ENCODE results near the gene SLC4A2.

DNA sequence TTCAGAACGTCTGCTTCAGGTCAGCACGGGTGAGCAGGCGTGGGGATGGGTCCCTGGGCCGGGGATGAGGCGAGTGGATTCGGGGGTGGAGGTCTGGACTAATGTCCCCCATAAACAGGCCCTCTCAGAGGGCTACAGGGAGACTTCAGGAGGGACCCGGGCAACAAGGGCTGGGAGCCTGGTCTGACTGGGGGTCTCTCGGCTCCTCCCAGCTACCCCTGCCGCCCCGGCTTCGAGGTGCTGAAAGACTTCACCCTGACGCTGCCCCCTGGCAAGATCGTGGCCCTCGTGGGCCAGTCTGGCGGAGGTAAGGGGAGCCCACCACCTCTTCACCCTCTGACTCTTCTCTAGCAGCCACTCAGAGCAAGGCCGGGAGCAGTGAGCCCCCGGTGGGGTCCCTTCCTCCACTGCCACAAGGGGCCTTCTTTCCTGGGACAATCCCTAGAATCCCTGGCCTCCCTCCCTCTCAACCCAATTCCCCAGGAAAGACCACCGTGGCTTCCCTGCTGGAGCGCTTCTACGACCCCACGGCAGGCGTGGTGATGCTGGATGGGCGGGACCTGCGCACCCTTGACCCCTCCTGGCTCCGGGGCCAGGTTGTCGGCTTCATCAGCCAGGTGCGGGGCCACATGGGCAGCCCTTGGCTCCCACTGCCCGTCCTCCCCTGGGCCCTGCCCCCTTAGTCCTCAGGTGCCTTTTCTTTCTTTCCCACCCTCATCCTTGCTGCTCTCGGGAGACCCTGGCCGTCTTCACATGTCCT is 18.6 kb upstream of the SLC4A2 start:
- TF ChIP-seq, protein P1, sequence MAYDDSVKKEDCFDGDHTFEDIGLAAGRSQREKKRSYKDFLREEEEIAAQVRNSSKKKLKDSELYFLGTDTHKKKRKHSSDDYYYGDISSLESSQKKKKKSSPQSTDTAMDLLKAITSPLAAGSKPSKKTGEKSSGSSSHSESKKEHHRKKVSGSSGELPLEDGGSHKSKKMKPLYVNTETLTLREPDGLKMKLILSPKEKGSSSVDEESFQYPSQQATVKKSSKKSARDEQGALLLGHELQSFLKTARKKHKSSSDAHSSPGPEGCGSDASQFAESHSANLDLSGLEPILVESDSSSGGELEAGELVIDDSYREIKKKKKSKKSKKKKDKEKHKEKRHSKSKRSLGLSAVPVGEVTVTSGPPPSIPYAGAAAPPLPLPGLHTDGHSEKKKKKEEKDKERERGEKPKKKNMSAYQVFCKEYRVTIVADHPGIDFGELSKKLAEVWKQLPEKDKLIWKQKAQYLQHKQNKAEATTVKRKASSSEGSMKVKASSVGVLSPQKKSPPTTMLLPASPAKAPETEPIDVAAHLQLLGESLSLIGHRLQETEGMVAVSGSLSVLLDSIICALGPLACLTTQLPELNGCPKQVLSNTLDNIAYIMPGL (CRISPR knock-in tag; IDR thresholded peaks at IDR 0.05; ENCODE audit: borderline replicate concordance): no peak
- TF ChIP-seq, protein P2, sequence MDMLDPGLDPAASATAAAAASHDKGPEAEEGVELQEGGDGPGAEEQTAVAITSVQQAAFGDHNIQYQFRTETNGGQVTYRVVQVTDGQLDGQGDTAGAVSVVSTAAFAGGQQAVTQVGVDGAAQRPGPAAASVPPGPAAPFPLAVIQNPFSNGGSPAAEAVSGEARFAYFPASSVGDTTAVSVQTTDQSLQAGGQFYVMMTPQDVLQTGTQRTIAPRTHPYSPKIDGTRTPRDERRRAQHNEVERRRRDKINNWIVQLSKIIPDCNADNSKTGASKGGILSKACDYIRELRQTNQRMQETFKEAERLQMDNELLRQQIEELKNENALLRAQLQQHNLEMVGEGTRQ (IDR thresholded peaks at IDR 0.05): no peak
- TF ChIP-seq, protein P3, sequence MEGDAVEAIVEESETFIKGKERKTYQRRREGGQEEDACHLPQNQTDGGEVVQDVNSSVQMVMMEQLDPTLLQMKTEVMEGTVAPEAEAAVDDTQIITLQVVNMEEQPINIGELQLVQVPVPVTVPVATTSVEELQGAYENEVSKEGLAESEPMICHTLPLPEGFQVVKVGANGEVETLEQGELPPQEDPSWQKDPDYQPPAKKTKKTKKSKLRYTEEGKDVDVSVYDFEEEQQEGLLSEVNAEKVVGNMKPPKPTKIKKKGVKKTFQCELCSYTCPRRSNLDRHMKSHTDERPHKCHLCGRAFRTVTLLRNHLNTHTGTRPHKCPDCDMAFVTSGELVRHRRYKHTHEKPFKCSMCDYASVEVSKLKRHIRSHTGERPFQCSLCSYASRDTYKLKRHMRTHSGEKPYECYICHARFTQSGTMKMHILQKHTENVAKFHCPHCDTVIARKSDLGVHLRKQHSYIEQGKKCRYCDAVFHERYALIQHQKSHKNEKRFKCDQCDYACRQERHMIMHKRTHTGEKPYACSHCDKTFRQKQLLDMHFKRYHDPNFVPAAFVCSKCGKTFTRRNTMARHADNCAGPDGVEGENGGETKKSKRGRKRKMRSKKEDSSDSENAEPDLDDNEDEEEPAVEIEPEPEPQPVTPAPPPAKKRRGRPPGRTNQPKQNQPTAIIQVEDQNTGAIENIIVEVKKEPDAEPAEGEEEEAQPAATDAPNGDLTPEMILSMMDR (IDR thresholded peaks at IDR 0.05): no peak
- TF ChIP-seq CBX2 (IDR thresholded peaks at IDR 0.05; ENCODE audit: borderline replicate concordance, low read depth) (no peak), POLR2A (IDR thresholded peaks at IDR 0.05; ENCODE audit: low read length) (no peak), KDM1A (IDR thresholded peaks at IDR 0.05; ENCODE audit: low read depth) (no peak), RAD21 (conservative IDR thresholded peaks at IDR 0.05 in 1 of 2, IDR thresholded peaks at IDR 0.05 in 1 of 2) (no peak), HDAC2 (IDR thresholded peaks at IDR 0.05) (no peak), CHD2 (IDR thresholded peaks at IDR 0.05; ENCODE audit: low read length, partially characterized antibody) (no peak), RCOR1 (IDR thresholded peaks at IDR 0.05; ENCODE audit: low read depth, low read length) (no peak)
- TF ChIP-seq, protein P4, sequence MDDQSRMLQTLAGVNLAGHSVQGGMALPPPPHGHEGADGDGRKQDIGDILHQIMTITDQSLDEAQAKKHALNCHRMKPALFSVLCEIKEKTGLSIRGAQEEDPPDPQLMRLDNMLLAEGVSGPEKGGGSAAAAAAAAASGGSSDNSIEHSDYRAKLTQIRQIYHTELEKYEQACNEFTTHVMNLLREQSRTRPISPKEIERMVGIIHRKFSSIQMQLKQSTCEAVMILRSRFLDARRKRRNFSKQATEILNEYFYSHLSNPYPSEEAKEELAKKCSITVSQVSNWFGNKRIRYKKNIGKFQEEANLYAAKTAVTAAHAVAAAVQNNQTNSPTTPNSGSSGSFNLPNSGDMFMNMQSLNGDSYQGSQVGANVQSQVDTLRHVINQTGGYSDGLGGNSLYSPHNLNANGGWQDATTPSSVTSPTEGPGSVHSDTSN (IDR thresholded peaks at IDR 0.05): no peak
- TF ChIP-seq, protein P5, sequence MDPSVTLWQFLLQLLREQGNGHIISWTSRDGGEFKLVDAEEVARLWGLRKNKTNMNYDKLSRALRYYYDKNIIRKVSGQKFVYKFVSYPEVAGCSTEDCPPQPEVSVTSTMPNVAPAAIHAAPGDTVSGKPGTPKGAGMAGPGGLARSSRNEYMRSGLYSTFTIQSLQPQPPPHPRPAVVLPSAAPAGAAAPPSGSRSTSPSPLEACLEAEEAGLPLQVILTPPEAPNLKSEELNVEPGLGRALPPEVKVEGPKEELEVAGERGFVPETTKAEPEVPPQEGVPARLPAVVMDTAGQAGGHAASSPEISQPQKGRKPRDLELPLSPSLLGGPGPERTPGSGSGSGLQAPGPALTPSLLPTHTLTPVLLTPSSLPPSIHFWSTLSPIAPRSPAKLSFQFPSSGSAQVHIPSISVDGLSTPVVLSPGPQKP (IDR thresholded peaks at IDR 0.05; ENCODE audit: low read depth, low read length): no peak
- TF ChIP-seq, protein P6, sequence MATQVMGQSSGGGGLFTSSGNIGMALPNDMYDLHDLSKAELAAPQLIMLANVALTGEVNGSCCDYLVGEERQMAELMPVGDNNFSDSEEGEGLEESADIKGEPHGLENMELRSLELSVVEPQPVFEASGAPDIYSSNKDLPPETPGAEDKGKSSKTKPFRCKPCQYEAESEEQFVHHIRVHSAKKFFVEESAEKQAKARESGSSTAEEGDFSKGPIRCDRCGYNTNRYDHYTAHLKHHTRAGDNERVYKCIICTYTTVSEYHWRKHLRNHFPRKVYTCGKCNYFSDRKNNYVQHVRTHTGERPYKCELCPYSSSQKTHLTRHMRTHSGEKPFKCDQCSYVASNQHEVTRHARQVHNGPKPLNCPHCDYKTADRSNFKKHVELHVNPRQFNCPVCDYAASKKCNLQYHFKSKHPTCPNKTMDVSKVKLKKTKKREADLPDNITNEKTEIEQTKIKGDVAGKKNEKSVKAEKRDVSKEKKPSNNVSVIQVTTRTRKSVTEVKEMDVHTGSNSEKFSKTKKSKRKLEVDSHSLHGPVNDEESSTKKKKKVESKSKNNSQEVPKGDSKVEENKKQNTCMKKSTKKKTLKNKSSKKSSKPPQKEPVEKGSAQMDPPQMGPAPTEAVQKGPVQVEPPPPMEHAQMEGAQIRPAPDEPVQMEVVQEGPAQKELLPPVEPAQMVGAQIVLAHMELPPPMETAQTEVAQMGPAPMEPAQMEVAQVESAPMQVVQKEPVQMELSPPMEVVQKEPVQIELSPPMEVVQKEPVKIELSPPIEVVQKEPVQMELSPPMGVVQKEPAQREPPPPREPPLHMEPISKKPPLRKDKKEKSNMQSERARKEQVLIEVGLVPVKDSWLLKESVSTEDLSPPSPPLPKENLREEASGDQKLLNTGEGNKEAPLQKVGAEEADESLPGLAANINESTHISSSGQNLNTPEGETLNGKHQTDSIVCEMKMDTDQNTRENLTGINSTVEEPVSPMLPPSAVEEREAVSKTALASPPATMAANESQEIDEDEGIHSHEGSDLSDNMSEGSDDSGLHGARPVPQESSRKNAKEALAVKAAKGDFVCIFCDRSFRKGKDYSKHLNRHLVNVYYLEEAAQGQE (IDR thresholded peaks at IDR 0.05): no peak
- TF ChIP-seq, protein P7, sequence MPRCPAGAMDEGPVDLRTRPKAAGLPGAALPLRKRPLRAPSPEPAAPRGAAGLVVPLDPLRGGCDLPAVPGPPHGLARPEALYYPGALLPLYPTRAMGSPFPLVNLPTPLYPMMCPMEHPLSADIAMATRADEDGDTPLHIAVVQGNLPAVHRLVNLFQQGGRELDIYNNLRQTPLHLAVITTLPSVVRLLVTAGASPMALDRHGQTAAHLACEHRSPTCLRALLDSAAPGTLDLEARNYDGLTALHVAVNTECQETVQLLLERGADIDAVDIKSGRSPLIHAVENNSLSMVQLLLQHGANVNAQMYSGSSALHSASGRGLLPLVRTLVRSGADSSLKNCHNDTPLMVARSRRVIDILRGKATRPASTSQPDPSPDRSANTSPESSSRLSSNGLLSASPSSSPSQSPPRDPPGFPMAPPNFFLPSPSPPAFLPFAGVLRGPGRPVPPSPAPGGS (IDR thresholded peaks at IDR 0.05): no peak
